ENCODE data around the gene GRIFIN. TPM values are rescaled to one million over a fixed set of nuclear protein-coding genes. Genes with fewer than 3 reads are reported as not detected.

GRIFIN gene
- total RNA-seq, 6 experiments from 2014 or later = not detected

GRCh38 chr7:2514473-2515423 lies 38.5 kb upstream of the GRIFIN start:
- TF ChIP-seq CTCF (IDR thresholded peaks at IDR 0.05) = no peak
- DNase-seq = no peak
- Mint-ChIP-seq H3K4me3 (no peak overlapping the region), H3K36me3 (ENCODE audit: low read depth) (no peaks in the 10 kb centered on the region), H3K27ac (no peak overlapping the region), H3K9me3 (no peaks in the 10 kb centered on the region), H3K4me1 (ENCODE audit: low read depth) (peaks cover 24% of the 10 kb centered on the region), H3K27me3 (ENCODE audit: insufficient read depth) (no peaks in the 10 kb centered on the region; the same call in 1 of the 2 replicates)

GRCh38 chr7:2513702-2514101 lies 37.5 kb upstream of the GRIFIN start:
- no peak for DNase-seq
- peaks cover 29% of the 10 kb centered on the region for H3K4me1 Mint-ChIP-seq (ENCODE audit: low read depth)
- no peaks in the 10 kb centered on the region for H3K36me3 Mint-ChIP-seq (ENCODE audit: low read depth)
- H3K27me3 Mint-ChIP-seq (ENCODE audit: insufficient read depth) = no peaks in the 10 kb centered on the region; the same call in 1 of the 2 replicates
- H3K9me3 Mint-ChIP-seq = no peaks in the 10 kb centered on the region
- H3K4me3 Mint-ChIP-seq = no peak overlapping the region
- H3K27ac Mint-ChIP-seq = no peak overlapping the region
- TF ChIP-seq CTCF (IDR thresholded peaks at IDR 0.05) = no peak

GRCh38 chr7:2512713-2513112 lies 36.5 kb upstream of the GRIFIN start:
- Mint-ChIP-seq H3K9me3 (no peaks in the 10 kb centered on the region), H3K36me3 (ENCODE audit: low read depth) (no peaks in the 10 kb centered on the region), H3K4me3 (no peak overlapping the region), H3K27me3 (ENCODE audit: insufficient read depth) (no peaks in the 10 kb centered on the region; the same call in 1 of the 2 replicates), H3K4me1 (ENCODE audit: low read depth) (peaks cover 28% of the 10 kb centered on the region), H3K27ac (no peak overlapping the region)
- no peak for TF ChIP-seq CTCF (IDR thresholded peaks at IDR 0.05)
- no peak for DNase-seq

GRCh38 chr7:2512179-2512661 lies 36.0 kb upstream of the GRIFIN start:
- Mint-ChIP-seq H3K9me3 (no peaks in the 10 kb centered on the region), H3K27ac (no peak overlapping the region), H3K36me3 (ENCODE audit: low read depth) (no peaks in the 10 kb centered on the region), H3K4me1 (ENCODE audit: low read depth) (peaks cover 23% of the 10 kb centered on the region), H3K27me3 (ENCODE audit: insufficient read depth) (no peaks in the 10 kb centered on the region; the same call in 1 of the 2 replicates), H3K4me3 (no peak overlapping the region)
- no peak for TF ChIP-seq CTCF (IDR thresholded peaks at IDR 0.05)
- DNase-seq = no peak

- DNase-seq = no peak
- no peak overlapping the region for H3K4me3 Mint-ChIP-seq
- H3K27ac Mint-ChIP-seq = no peak overlapping the region
- no peaks in the 10 kb centered on the region for H3K36me3 Mint-ChIP-seq (ENCODE audit: low read depth)
- no peaks in the 10 kb centered on the region; the same call in 1 of the 2 replicates for H3K27me3 Mint-ChIP-seq (ENCODE audit: insufficient read depth)
- no peaks in the 10 kb centered on the region for H3K9me3 Mint-ChIP-seq
- no peak for TF ChIP-seq CTCF (IDR thresholded peaks at IDR 0.05)
- peaks cover 18% of the 10 kb centered on the region for H3K4me1 Mint-ChIP-seq (ENCODE audit: low read depth)
Observed at GRCh38 chr7:2511769-2512168, 35.6 kb upstream of the GRIFIN start.
